ENCODE measurements around the gene VMO1. TPM values are rescaled to one million over a fixed set of nuclear protein-coding genes. Genes with fewer than 3 reads are reported as not detected.
"Not testable (repeated sequence)": the region's sequence is repeated elsewhere in the genome, so short reads cannot be mapped to it uniquely, and the experiment has no call there.

VMO1 gene, protein sequence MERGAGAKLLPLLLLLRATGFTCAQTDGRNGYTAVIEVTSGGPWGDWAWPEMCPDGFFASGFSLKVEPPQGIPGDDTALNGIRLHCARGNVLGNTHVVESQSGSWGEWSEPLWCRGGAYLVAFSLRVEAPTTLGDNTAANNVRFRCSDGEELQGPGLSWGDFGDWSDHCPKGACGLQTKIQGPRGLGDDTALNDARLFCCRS
- total RNA-seq = 1 to 10 TPM; 5.9 to 8.3 TPM

DNA sequence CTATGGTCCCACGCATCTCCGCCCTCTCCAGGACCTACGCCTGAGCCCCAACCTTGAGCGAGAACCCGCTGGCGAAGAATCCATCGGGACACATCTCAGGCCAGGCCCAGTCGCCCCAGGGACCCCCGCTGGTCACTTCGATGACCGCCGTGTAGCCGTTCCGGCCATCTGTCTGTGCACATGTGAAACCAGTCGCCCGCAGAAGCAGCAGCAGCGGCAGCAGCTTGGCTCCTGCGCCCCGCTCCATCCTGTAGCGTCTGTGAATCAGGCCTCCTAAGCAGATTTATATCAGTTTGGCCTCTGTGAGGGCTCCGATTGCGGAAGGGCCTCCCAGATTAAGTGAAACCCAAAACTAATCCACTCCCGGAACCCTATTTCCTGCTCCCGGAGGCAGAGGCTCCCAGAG lies at the start of gene VMO1:
Gene VMO1, minus strand, starts transcription at position 259 of the 406 bp plus-strand sequence. Its CDS starts 12 bp downstream, at position 247.
- Histone ChIP-seq H3K9me3 (no peaks in the 10 kb centered on the region), H3K4me1 (ENCODE audit: control insufficient read depth in 1 of 2, low read depth in 2 of 2) (peaks cover 22 to 42% of the 10 kb centered on the region in 2 donors), H3K4me3 (peak within 1 kb of the TSS; percentile 62), H3K36me3 (no peaks in the 10 kb centered on the region), H3K27me3 (replicated peaks; ENCODE audit: insufficient read depth) (no peaks in the 10 kb centered on the region), H3K27ac (no peak within 1 kb of the TSS)
- TF ChIP-seq, protein P1, sequence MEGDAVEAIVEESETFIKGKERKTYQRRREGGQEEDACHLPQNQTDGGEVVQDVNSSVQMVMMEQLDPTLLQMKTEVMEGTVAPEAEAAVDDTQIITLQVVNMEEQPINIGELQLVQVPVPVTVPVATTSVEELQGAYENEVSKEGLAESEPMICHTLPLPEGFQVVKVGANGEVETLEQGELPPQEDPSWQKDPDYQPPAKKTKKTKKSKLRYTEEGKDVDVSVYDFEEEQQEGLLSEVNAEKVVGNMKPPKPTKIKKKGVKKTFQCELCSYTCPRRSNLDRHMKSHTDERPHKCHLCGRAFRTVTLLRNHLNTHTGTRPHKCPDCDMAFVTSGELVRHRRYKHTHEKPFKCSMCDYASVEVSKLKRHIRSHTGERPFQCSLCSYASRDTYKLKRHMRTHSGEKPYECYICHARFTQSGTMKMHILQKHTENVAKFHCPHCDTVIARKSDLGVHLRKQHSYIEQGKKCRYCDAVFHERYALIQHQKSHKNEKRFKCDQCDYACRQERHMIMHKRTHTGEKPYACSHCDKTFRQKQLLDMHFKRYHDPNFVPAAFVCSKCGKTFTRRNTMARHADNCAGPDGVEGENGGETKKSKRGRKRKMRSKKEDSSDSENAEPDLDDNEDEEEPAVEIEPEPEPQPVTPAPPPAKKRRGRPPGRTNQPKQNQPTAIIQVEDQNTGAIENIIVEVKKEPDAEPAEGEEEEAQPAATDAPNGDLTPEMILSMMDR (IDR thresholded peaks at IDR 0.05) = no peak
- ATAC-seq (ENCODE audit: insufficient number of reproducible peaks, low FRiP score, low read depth) (no peak), DNase-seq (ENCODE audit: low spot score) (no peak)

DNA sequence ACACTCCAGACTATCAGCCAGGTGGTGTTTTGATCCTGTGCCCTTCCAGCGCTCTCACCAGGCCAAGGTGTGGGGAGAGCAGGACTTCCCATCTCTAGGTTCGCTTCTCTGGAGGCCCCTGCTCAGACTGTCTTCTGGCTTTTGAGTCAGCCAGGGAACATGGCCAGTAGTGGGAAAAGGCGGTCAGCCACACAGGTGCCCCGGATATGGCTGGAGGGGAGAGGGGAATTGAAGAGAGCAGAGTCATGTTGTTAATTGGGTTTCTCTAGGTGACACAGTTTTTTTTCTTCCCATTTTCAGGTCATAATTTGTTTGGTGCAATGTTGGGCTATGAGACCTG lies 48.5 kb upstream of the VMO1 start:
- no peaks in the 10 kb centered on the region for H3K36me3 ChIP-seq

DNA sequence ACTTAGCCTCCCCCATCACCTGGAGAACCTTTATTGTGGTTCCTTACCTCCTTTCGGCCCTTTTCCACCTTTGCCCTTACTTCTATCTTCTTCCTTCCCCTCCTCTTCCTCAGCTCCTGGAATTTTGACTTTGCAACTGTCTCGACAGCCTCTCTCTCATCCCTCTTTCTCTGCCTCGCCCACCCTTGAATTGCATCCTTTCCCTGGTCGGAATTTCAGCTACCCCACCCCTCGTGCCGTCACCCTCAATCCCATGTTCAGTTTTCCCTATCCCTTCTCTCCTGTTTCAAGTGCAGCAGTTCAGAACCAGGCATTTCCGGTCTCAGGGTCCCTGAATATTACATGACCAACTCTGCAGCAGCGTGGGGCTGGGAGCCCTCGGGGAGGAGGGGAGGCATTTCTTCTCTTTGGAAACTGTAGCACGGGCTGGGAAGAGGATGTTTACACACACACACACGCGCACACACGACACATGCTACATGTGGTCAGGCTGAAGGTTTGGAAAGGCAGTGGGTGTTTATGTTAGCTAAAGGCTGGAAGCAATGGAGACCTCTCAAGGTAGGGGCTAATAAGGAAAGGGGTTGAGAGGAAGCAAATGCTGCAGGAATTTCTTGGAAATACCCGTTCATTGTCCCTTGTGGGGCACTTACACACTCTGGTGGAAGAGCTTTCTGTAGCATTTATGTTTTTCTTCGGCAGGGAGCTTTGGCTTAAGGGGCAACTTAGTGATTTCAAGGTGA lies 47.9 kb upstream of the VMO1 start:
- Histone ChIP-seq H3K4me3 (peak overlapping the region; percentile 90), H3K27ac (peak overlapping the region; percentile 71 to 77), H3K4me1 (ENCODE audit: control insufficient read depth in 1 of 2, low read depth in 2 of 2) (peaks cover 9 to 17% of the 10 kb centered on the region in 2 donors), H3K9me3 (no peaks in the 10 kb centered on the region), H3K27me3 (replicated peaks; ENCODE audit: insufficient read depth) (no peaks in the 10 kb centered on the region), H3K36me3 (no peaks in the 10 kb centered on the region)
- DNase-seq (ENCODE audit: low spot score) (no peak), ATAC-seq (ENCODE audit: insufficient number of reproducible peaks, low FRiP score, low read depth) (no peak)
- TF ChIP-seq, protein P1 (IDR thresholded peaks at IDR 0.05) = no peak

More for the DNA sequence above, 48.5 kb upstream of the VMO1 start:
- Histone ChIP-seq H3K4me3 (peak overlapping the region; percentile 90), H3K9me3 (no peaks in the 10 kb centered on the region), H3K4me1 (ENCODE audit: control insufficient read depth in 1 of 2, low read depth in 2 of 2) (peaks cover 9 to 17% of the 10 kb centered on the region in 2 donors), H3K27me3 (replicated peaks; ENCODE audit: insufficient read depth) (no peaks in the 10 kb centered on the region), H3K27ac (peak overlapping the region; percentile 71 to 77)
- ATAC-seq (ENCODE audit: insufficient number of reproducible peaks, low FRiP score, low read depth) (no peak), DNase-seq (ENCODE audit: low spot score) (no peak)
- TF ChIP-seq, protein P1 (IDR thresholded peaks at IDR 0.05) = no peak

DNA sequence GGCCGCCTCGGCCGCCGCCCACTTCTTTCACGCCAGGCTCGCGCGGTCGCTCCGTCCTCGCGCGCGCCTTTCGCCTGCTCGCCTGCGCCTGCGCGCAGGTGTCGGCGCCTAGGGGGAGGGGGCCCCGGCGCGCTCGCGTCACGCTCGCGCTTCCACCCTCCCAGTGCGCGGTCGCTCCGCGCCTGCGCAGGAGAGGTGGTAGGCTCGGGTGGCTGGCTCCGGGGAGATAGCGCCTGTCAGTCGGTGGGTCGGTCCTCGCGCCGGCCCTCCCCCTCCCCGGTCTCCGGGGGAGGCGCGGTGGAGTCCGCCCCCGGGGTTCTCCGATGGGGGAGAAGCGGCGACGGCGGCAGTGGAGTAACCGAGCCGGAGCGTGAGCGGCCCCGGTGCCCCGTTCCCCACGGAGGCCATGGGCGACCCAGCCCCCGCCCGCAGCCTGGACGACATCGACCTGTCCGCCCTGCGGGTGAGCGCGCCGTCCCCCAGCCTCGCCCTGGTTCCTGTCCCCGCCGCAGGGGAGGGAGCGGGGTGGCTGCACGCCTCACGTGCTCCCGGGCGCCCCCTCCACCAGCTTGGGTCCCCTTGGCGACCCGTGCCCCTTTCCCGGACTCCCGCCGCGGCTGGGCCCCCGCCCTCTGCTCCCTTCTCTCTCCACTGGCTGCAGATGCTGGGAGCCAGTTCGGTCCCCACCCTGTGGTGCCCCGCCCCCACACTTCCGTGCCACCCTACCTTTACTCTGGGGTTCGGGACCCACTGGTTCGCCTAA lies 47.2 kb upstream of the VMO1 start, which contains the start of gene MINK1:
Gene MINK1, plus strand, starts transcription at position 163 of the 763 bp plus-strand sequence. Its CDS starts 244 bp downstream, at position 407.
- no peaks in the 10 kb centered on the region for H3K36me3 ChIP-seq
- peak within 1 kb of the TSS; percentile 90 for H3K4me3 ChIP-seq
- H3K9me3 ChIP-seq = no peaks in the 10 kb centered on the region
- TF ChIP-seq, protein P1 (IDR thresholded peaks at IDR 0.05) = no peak
- peak within 1 kb of the TSS; percentile 71 to 77 for H3K27ac ChIP-seq
- peak; percentile 22 for DNase-seq (ENCODE audit: low spot score)
- no peaks in the 10 kb centered on the region for H3K27me3 ChIP-seq (replicated peaks; ENCODE audit: insufficient read depth)
- peak; percentile 82 for ATAC-seq (ENCODE audit: insufficient number of reproducible peaks, low FRiP score, low read depth)
- H3K4me1 ChIP-seq (ENCODE audit: control insufficient read depth in 1 of 2, low read depth in 2 of 2) = peaks cover 9 to 17% of the 10 kb centered on the region in 2 donors

DNA sequence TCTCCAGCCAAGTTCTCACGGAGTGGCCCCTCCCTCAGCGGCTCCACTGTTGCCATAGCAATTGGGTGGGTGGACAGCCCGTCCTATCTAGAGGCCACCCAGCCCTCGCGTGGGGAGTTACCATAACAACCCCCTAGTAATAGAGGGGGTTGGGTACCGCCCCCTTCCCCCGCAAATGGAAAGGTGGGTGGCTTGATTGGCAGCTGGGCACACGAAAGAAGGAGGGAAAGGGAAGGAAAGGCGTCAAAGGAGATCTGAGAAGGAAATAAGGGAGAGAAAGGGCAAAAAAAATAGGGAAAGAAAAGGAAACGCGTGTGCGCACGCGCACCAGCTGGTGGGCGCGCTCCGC lies 46.6 kb upstream of the VMO1 start:
- Histone ChIP-seq H3K27ac (peak overlapping the region in 1 of 2 donors; percentile 77), H3K4me3 (peak overlapping the region; percentile 90), H3K4me1 (ENCODE audit: control insufficient read depth in 1 of 2, low read depth in 2 of 2) (peaks cover 9 to 17% of the 10 kb centered on the region in 2 donors)
- H3K27me3 ChIP-seq (replicated peaks; ENCODE audit: insufficient read depth); H3K36me3 ChIP-seq; DNase-seq (ENCODE audit: low spot score); H3K9me3 ChIP-seq; ATAC-seq (ENCODE audit: insufficient number of reproducible peaks, low FRiP score, low read depth): not testable (repeated sequence)

Measured in thoracic aorta (tissue), 2 donors.